ENCODE measurements around the gene ANO10.

GRCh38 chr3:43573576-43573975, 48.2 kb downstream of the ANO10 start:
- no peak for TF ChIP-seq CTCF (IDR thresholded peaks at IDR 0.05)
- TF ChIP-seq POLR2A (IDR thresholded peaks at IDR 0.05), result no peak

Data from thyroid gland (tissue), 4 donors.